HepG2 (cell line): ENCODE data around the gene AGAP1. TPM values are rescaled to one million over a fixed set of nuclear protein-coding genes. Genes with fewer than 3 reads are reported as not detected.

Experiments
- ATAC-seq: fragments of 200-7000 bp; cut with Tn5 transposase; 3 replicates; pipeline ENCODE4 v1.9.1; 2020; ENCODE audit warnings: mild to moderate bottlenecking, moderate library complexity
- BruUV-seq: library from RNA; stranded (reverse); fragments of 400-500 nt; replicated peaks from 2 replicates; lab custom pipeline; 2021; lab: Mats Ljungman, UMichigan
- CTCF ChIA-PET: fragments of 300-600 bp; formaldehyde crosslinking; extraction: SDS; loops from one replicate; lab custom pipeline; 2021; ENCODE audit warnings: low total read pairs, inconsistent platforms, low intra/inter-chr PET ratio; lab: Yijun Ruan, JAX
- POLR2A ChIA-PET: fragments of 350-600 bp; sonication (Branson Sonifier 250); formaldehyde crosslinking; loops from one replicate; lab custom pipeline; 2020; ENCODE audit warnings: antibody characterized with exemption, inconsistent platforms; lab: Yijun Ruan, JAX
- DNase-seq: peaks from one replicate; pipeline ENCODE4 v3.0.0-alpha.2; 2015; ENCODE audit warnings: low spot score
- FAIRE-seq: peaks from 3 replicates; lab custom pipeline; 2011; peaks lifted over from hg19 to GRCh38; lab: Jason Lieb, UNC
- H2AFZ ChIP-seq: one replicate; pipeline ENCODE4 v1.6.1; 2011; ENCODE audit warnings: low read length, inconsistent platforms
- H3K27ac ChIP-seq: fragments of 300-600 bp; 3 replicates; pipeline ENCODE4 v1.8.0; 2011; ENCODE audit warnings: mixed run types, mild to moderate bottlenecking, mixed read lengths, low read length, inconsistent platforms; ENCODE audit not compliant: insufficient read depth; ENCODE audit errors: extremely low read length
- H3K27me3 ChIP-seq, 2 experiments: fragments of 200-600 bp in 1 of 2; 2 replicates in 1 of 2; 3 replicates in 1 of 2; pipeline versions ENCODE4 v1.6.0 to v1.8.0; 2011; ENCODE audit warnings: low read length in 2 of 2, mild to moderate bottlenecking in 2 of 2, moderate library complexity in 2 of 2, inconsistent platforms in 1 of 2; ENCODE audit not compliant: insufficient read depth in 2 of 2, control insufficient read depth in 1 of 2
- H3K36me3 ChIP-seq, 2 experiments: fragments of 200-600 bp in 1 of 2; replicated peaks in 1 of 2; 2 replicates in 1 of 2; 3 replicates in 1 of 2; pipeline versions ENCODE4 v1.5.1 to v1.8.0; 2011; ENCODE audit warnings: low read length in 2 of 2, inconsistent platforms in 1 of 2; ENCODE audit not compliant: insufficient read depth in 2 of 2, control insufficient read depth in 1 of 2
- H3K4me1 ChIP-seq: 2 replicates; pipeline ENCODE4 v1.5.1; 2012; ENCODE audit warnings: low read length, inconsistent platforms; ENCODE audit not compliant: insufficient read depth
- H3K4me2 ChIP-seq: 2 replicates; pipeline ENCODE4 v1.6.0; 2011; ENCODE audit warnings: low read depth, low read length, inconsistent platforms
- H3K4me3 ChIP-seq, 3 experiments: fragments of 200-600 bp in 1 of 3; sonication (generic), shearing (Covaris generic) in 1 of 3; replicated peaks in 1 of 3; 2 replicates each; pipeline ENCODE4 v1.5.1; 2011 to 2016; ENCODE audit warnings: low read length in 3 of 3, inconsistent platforms in 2 of 3, low read depth in 2 of 3, mild to moderate bottlenecking in 2 of 3, control low read depth in 1 of 3, mixed read lengths in 1 of 3; ENCODE audit not compliant: insufficient read depth in 1 of 3
- H3K79me2 ChIP-seq: one replicate; pipeline ENCODE4 v1.6.1; 2011; ENCODE audit warnings: low read length, inconsistent platforms; ENCODE audit not compliant: insufficient read depth
- H3K9ac ChIP-seq: 2 replicates; pipeline ENCODE4 v1.6.0; 2011; ENCODE audit warnings: mild to moderate bottlenecking, low read depth, low read length, inconsistent platforms; ENCODE audit not compliant: insufficient read depth
- H3K9me3 ChIP-seq: 2 replicates; pipeline ENCODE4 v1.5.1; 2012; ENCODE audit warnings: mild to moderate bottlenecking, low read length
- H4K20me1 ChIP-seq: 2 replicates; pipeline ENCODE4 v1.6.0; 2011; ENCODE audit warnings: inconsistent platforms, mild to moderate bottlenecking, low read length, moderate library complexity; ENCODE audit not compliant: insufficient read depth
- ERF ChIP-seq: IDR thresholded peaks from 2 replicates; pipeline ENCODE4 v1.6.1; 2018; ENCODE audit warnings: missing biosample characterization, missing genetic modification reagents
- IRX3 ChIP-seq: sonication (generic); formaldehyde crosslinking; IDR thresholded peaks from 2 replicates; pipeline ENCODE4 v1.8.1; 2023; ENCODE audit warnings: mild to moderate bottlenecking, low read depth, missing genetic modification reagents, borderline replicate concordance
- ZFY ChIP-seq: sonication (generic); formaldehyde crosslinking; IDR thresholded peaks from 2 replicates; pipeline ENCODE4 v1.4.0; 2020; ENCODE audit warnings: missing genetic modification reagents
- WGBS: methylation state at CpG from one replicate; pipeline ENCODE4 v1.1.6; 2017; ENCODE audit warnings: low lambda C conversion rate; 5-methylcytosine and 5-hydroxymethylcytosine counted together
- in situ Hi-C: cut with HindIII; loops from 2 replicates; pipeline ENCODE4 v1.10.0; 2017; ENCODE audit warnings: low pct_unique_long_range_greater_than_20kb; ENCODE audit not compliant: extremely low pct_ligation_motif_present
- intact Hi-C: fragments of 100-400 bp; cut with micrococcal nuclease; formaldehyde crosslinking; loops from one replicate; pipeline ENCODE4 v1.10.0; 2022; ENCODE audit not compliant: unreplicated experiment
- polyA plus RNA-seq, 8 experiments: library from polyadenylated mRNA; depleted of rRNA in 3 of 8; stranded (reverse) in 7 of 8; unstranded in 1 of 8; fragments of >200 nt; fragmentation: Illumina TruSeq in 4 of 8; extraction: Trizol in 4 of 8; gene quantifications; 2 replicates each; pipeline versions ENCODE4 v1.2.1 to v1.2.3, GENCODE V29; 2011 to 2016; ENCODE audit warnings: low read depth in 4 of 8, missing spikeins in 1 of 8, mixed read lengths in 1 of 8; ENCODE audit not compliant: insufficient read depth in 1 of 8
- total RNA-seq, 5 experiments: library from RNA; depleted of rRNA; stranded (reverse); fragments of >200 nt; fragmentation: Illumina TruSeq; extraction: Trizol; gene quantifications; 2 replicates each; pipeline ENCODE4 v1.2.3, GENCODE V29; 2016; ENCODE audit warnings: low read depth in 1 of 5
- TF ChIP-seq, protein P1 (sequence below): sonication (generic); formaldehyde crosslinking; IDR thresholded peaks from 2 replicates; pipeline ENCODE4 v1.5.1; 2020; ENCODE audit warnings: mild to moderate bottlenecking, missing genetic modification reagents
- TF ChIP-seq, protein P2 (sequence below): sonication (generic); formaldehyde crosslinking; IDR thresholded peaks from 2 replicates; pipeline ENCODE4 v1.9.0; 2021; ENCODE audit warnings: missing genetic modification reagents, borderline replicate concordance

Gene AGAP1
- total and polyA plus RNA-seq, 2 of the 13 experiments (the other 11 are each of a cell fraction or from before 2014, with no cell fraction given) = 21.2 to 32.7 TPM

DNA sequence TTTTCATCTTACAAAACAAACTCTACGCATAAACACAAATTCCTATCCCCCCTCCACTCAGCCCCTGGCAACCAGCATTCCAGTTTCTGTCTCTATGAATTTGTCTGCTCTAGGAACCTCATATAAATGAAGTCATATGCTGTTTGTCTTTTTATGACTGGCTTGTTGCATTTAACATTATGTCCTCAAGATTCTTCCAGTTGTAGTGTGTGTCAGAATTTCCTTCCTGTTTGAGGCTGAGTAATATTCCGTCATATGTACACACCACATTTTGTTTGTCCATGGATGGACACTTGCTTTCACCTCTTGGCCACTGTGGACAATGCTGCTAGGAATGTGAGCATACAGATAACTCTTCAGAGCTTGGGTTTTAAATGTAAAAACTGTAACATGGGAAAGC lies 402.2 kb downstream of the AGAP1 start:
- ATAC-seq (no peak), FAIRE-seq (no peak), DNase-seq (no peak)
- no peak overlapping the region for H3K4me2 ChIP-seq
- no peaks in the 10 kb centered on the region; the same call in 1 of the 2 replicates for H3K9me3 ChIP-seq
- BruUV-seq = no TSS peak
- H4K20me1 ChIP-seq = no peaks in the 10 kb centered on the region
- no peak overlapping the region for H3K27ac ChIP-seq
- no peaks in the 10 kb centered on the region for H3K27me3 ChIP-seq
- peaks cover 28% of the 10 kb centered on the region for H3K4me1 ChIP-seq
- WGBS = 94% methylated on average over 2 of the region's 2 CpGs
- H2AFZ ChIP-seq = no peak overlapping the region
- in situ Hi-C loops = no loop called here
- CTCF ChIA-PET = no interaction called here
- no peak overlapping the region for H3K4me3 ChIP-seq
- H3K79me2 ChIP-seq = no peaks in the 10 kb centered on the region
- peaks cover 11 to 28% of the 10 kb centered on the region in 2 experiments for H3K36me3 ChIP-seq
- H3K9ac ChIP-seq = no peak overlapping the region
- TF ChIP-seq, protein P1, sequence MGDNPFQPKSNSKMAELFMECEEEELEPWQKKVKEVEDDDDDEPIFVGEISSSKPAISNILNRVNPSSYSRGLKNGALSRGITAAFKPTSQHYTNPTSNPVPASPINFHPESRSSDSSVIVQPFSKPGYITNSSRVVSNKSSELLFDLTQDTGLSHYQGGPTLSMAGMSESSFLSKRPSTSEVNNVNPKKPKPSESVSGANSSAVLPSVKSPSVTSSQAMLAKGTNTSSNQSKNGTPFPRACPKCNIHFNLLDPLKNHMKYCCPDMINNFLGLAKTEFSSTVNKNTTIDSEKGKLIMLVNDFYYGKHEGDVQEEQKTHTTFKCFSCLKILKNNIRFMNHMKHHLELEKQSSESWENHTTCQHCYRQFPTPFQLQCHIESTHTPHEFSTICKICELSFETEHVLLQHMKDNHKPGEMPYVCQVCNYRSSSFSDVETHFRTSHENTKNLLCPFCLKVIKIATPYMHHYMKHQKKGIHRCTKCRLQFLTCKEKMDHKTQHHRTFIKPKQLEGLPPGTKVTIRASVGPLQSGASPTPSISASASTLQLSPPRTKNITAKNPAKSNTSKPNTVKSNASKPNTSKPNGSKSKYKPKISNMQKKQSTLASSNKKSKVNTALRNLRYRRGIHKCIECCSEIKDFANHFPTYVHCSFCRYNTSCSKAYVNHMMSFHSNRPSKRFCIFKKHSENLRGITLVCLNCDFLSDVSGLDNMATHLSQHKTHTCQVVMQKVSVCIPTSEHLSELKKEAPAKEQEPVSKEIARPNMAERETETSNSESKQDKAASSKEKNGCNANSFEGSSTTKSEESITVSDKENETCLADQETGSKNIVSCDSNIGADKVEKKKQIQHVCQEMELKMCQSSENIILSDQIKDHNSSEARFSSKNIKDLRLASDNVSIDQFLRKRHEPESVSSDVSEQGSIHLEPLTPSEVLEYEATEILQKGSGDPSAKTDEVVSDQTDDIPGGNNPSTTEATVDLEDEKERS (CRISPR knock-in tag) = no peak
- no peak for TF ChIP-seq IRX3
- TF ChIP-seq, protein P2, sequence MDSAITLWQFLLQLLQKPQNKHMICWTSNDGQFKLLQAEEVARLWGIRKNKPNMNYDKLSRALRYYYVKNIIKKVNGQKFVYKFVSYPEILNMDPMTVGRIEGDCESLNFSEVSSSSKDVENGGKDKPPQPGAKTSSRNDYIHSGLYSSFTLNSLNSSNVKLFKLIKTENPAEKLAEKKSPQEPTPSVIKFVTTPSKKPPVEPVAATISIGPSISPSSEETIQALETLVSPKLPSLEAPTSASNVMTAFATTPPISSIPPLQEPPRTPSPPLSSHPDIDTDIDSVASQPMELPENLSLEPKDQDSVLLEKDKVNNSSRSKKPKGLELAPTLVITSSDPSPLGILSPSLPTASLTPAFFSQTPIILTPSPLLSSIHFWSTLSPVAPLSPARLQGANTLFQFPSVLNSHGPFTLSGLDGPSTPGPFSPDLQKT = no peak
- no peak for TF ChIP-seq ZFY (CRISPR knock-in tag)
- TF ChIP-seq ERF (CRISPR knock-in tag) = 0 out of 2 replicates have a peak, but pooled peaks have one; percentile 10
- intact Hi-C loops = no loop called here
- POLR2A ChIA-PET = no interaction called here
